IPS DF 6.9 (cell line): ENCODE results near the gene CMTM3.
"Not testable (repeated sequence)": the region's sequence is repeated elsewhere in the genome, so short reads cannot be mapped to it uniquely, and the experiment has no call there.

Experiments used
- DNase-seq: peaks from one replicate; pipeline ENCODE4 v3.0.0-alpha.2; 2013; ENCODE audit warnings: low read depth, low spot score
- H3K27ac ChIP-seq: one replicate; pipeline ENCODE4 v1.5.1; 2013; ENCODE audit warnings: low read length, control low read depth
- H3K27me3 ChIP-seq: 2 replicates; pipeline ENCODE4 v1.6.1; 2013; ENCODE audit warnings: mild to moderate bottlenecking, low read length; ENCODE audit not compliant: control insufficient read depth, insufficient read depth
- H3K36me3 ChIP-seq: 2 replicates; pipeline ENCODE4 v1.6.1; 2013; ENCODE audit warnings: low read length; ENCODE audit not compliant: control insufficient read depth, insufficient read depth
- H3K4me1 ChIP-seq: 2 replicates; pipeline ENCODE4 v1.6.1; 2013; ENCODE audit warnings: low read length; ENCODE audit not compliant: control insufficient read depth, insufficient read depth
- H3K4me3 ChIP-seq: 2 replicates; pipeline ENCODE4 v1.5.1; 2013; ENCODE audit warnings: mild to moderate bottlenecking, low read length
- H3K9me3 ChIP-seq: 2 replicates; pipeline ENCODE4 v1.6.1; 2013; ENCODE audit warnings: low read length, inconsistent platforms; ENCODE audit not compliant: control insufficient read depth, insufficient read depth
- WGBS: extraction: QIAGEN DNeasy Blood & Tissue Kit; methylation state at CpG from one replicate; pipeline ENCODE4 v1.1.7; 2013; ENCODE audit warnings: mixed read lengths, missing lambda C conversion rate; ENCODE audit not compliant: insufficient read length, insufficient coverage; 5-methylcytosine and 5-hydroxymethylcytosine counted together

Gene CMTM3

DNA sequence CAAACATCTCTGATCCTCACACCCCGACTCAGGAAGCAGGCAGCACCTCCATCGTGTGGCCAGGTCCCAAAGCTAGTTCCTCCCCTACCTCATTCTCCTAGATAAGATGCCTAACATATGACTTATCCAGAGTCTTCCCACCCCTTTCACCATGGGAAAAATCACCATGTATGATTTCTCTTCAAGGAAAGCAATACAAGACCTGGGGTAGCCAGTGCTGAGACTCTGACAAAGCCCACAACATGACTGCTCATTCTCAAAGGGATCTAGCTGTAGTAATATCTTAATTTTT is 46.9 kb downstream of the CMTM3 start:
- Histone ChIP-seq H3K9me3 (no peaks in the 10 kb centered on the region), H3K4me3 (no peak overlapping the region), H3K27me3 (no peaks in the 10 kb centered on the region), H3K27ac (no peak overlapping the region), H3K4me1 (0 out of 2 replicates have a peak, but pooled peaks cover 2% of the 10 kb centered on the region), H3K36me3 (no peaks in the 10 kb centered on the region)
- WGBS: no CpG with 5 or more reads among the region's 2 CpGs
- DNase-seq: no peak

DNA sequence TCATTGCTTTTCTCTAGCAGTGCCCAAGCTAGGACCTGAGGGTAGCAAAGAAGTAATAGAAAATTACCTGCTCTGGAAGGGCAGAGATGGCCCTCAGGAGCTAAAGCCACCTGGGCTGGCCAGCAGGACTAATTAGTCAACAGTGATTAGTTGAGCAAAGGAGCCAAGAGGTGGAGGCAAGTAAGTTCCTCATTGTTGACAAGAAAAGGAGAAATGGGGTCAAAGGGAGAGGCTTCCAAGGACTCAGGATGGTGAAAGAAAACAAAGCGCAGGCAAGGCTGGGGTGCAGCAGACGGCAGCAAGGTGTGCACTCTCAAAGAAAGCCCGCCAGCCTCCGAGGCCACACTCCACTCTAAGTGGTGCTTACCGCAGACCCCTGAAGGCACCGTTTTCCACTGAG is 47.5 kb downstream of the CMTM3 start:
- Histone ChIP-seq H3K27me3 (no peaks in the 10 kb centered on the region), H3K27ac (no peak overlapping the region), H3K9me3 (no peaks in the 10 kb centered on the region), H3K36me3 (no peaks in the 10 kb centered on the region), H3K4me3 (no peak overlapping the region), H3K4me1 (0 out of 2 replicates have a peak, but pooled peaks cover 2% of the 10 kb centered on the region)
- no CpG with 5 or more reads among the region's 6 CpGs for WGBS
- DNase-seq: no peak

GRCh38 chr16:66652661-66653360 is 48.3 kb downstream of the CMTM3 start:
- no peaks in the 10 kb centered on the region for H3K9me3 ChIP-seq
- H3K27me3 ChIP-seq: no peaks in the 10 kb centered on the region
- H3K4me1 ChIP-seq: 0 out of 2 replicates have a peak, but pooled peaks cover 2% of the 10 kb centered on the region
- WGBS: no CpG with 5 or more reads among the region's 7 CpGs
- no peak overlapping the region for H3K4me3 ChIP-seq
- no peak overlapping the region for H3K27ac ChIP-seq
- H3K36me3 ChIP-seq: no peaks in the 10 kb centered on the region
- DNase-seq: no peak

DNA sequence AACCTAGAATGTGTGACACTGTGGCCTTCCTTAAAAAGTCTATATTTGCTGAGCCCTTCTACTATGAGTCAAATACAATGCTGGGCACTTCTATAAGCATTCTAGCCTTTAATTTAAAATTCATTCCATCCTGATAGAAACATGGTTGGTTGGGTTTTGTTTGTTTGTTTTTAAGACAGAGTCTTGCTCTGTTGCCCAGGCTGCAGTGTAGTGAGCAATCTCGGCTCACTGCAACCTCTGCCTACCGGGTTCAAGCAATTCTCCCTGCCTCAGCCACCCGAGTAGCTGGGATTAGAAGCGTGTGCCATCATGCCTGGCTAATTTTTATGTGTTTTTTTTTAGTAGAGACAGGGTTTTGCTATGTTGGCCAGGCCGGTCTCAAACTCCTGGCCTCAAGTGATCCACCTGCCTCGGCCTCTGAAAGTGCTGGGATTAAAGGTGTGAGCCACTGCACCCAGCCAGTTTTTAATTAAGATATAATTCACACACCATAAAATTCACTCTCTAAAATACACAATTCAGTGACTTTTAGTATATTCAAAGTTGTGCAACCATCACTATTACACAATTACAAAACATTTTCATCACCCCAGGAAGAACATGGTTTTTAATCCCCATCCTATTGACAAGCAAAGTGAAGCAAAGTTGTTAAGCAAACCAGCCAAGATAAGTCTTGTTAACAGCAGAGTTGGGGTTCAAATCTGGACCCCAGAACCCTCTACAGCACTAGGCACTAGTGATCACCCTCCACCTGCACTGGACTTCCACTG is 49.3 kb downstream of the CMTM3 start:
- 0 out of 2 replicates have a peak, but pooled peaks cover 2% of the 10 kb centered on the region for H3K4me1 ChIP-seq
- no peak overlapping the region for H3K27ac ChIP-seq
- H3K4me3 ChIP-seq: no peak overlapping the region
- H3K27me3 ChIP-seq: no peaks in the 10 kb centered on the region
- no peaks in the 10 kb centered on the region for H3K36me3 ChIP-seq
- H3K9me3 ChIP-seq: no peaks in the 10 kb centered on the region
- WGBS: no CpG with 5 or more reads among the region's 6 CpGs
- DNase-seq: no peak

GRCh38 chr16:66656547-66656946 is 52.0 kb downstream of the CMTM3 start:
- Histone ChIP-seq H3K9me3 (no peaks in the 10 kb centered on the region), H3K27me3 (no peaks in the 10 kb centered on the region), H3K36me3 (no peaks in the 10 kb centered on the region), H3K27ac (no peak overlapping the region), H3K4me1 (no peaks in the 10 kb centered on the region), H3K4me3 (no peak overlapping the region)
- no peak for DNase-seq
- no CpG with 5 or more reads among the region's 3 CpGs for WGBS

GRCh38 chr16:66658143-66658859 is 53.8 kb downstream of the CMTM3 start:
- no peak overlapping the region for H3K27ac ChIP-seq
- no peaks in the 10 kb centered on the region for H3K9me3 ChIP-seq
- H3K27me3 ChIP-seq: no peaks in the 10 kb centered on the region
- no peak overlapping the region for H3K4me3 ChIP-seq
- no CpG with 5 or more reads among the region's 6 CpGs for WGBS
- H3K36me3 ChIP-seq: no peaks in the 10 kb centered on the region
- H3K4me1 ChIP-seq: no peaks in the 10 kb centered on the region
- DNase-seq: no peak

GRCh38 chr16:66658860-66659190 is 54.3 kb downstream of the CMTM3 start:
- Histone ChIP-seq H3K27ac (no peak overlapping the region), H3K4me1 (no peaks in the 10 kb centered on the region), H3K36me3 (no peaks in the 10 kb centered on the region), H3K9me3 (no peaks in the 10 kb centered on the region), H3K27me3 (no peaks in the 10 kb centered on the region), H3K4me3 (no peak overlapping the region)
- no CpG with 5 or more reads among the region's 5 CpGs for WGBS
- DNase-seq: no peak

GRCh38 chr16:66660422-66661209 is 56.1 kb downstream of the CMTM3 start:
- WGBS: no CpG with 5 or more reads among the region's 9 CpGs
- H3K27me3 ChIP-seq: no peaks in the 10 kb centered on the region
- no peaks in the 10 kb centered on the region for H3K4me1 ChIP-seq
- no peak overlapping the region for H3K4me3 ChIP-seq
- no peak overlapping the region for H3K27ac ChIP-seq
- no peak for DNase-seq
- no peaks in the 10 kb centered on the region for H3K9me3 ChIP-seq
- no peaks in the 10 kb centered on the region for H3K36me3 ChIP-seq

DNA sequence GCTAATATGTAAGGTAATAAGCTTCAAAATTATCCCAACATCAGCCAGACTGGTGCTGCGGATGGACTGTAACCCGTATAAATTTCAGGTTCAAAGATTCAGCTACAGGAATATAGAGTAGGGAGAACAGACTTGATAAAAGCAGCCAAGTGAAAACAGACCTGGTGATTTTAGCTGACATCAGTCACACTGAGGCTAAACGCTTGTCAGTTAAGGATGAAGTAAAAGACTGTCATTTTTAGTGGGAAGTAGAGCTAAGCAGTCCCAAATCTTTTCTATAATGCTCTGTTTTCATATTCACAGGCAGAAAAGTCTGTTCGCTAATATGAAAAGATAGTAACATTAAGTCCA is 56.7 kb downstream of the CMTM3 start:
- H3K27ac ChIP-seq: no peak overlapping the region
- no CpG with 5 or more reads among the region's 4 CpGs for WGBS
- no peaks in the 10 kb centered on the region for H3K36me3 ChIP-seq
- no peak for DNase-seq
- H3K27me3 ChIP-seq: no peaks in the 10 kb centered on the region
- no peaks in the 10 kb centered on the region for H3K9me3 ChIP-seq
- H3K4me1 ChIP-seq: no peaks in the 10 kb centered on the region
- no peak overlapping the region for H3K4me3 ChIP-seq

DNA sequence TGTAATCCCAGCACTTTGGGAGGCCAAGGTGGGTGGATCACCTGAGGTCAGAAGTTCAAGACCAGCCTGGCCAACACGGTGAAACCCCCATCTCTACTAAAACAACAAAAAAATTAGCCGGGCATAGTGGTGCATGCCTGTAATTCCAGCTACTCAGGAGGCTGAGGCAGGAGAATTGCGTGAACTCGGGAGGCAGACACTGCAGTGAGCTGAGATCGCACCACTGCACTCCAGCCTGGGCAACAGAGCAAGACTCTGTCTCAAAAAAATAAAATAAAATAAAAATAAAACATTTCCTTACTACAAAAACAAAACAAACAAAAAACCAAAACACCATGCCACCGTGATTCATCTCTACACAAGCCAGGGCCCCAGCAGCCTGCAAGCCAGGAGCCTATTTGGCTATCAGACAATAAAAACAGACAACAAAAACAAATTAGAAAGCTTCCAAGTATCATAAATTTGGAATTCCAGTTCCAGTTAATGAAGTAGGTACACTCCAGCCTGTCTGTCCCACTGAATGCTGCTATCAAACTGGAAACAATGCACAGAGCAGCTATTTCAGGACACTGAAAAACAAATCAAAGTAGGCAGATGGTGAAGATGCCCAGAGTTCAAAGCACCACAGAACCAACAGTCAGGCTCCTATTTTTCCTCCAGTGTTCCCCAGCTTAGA is 57.3 kb downstream of the CMTM3 start:
- 100% methylated on average over 1 of the region's 6 CpGs for WGBS

More for the DNA sequence above, 57.3 kb downstream of the CMTM3 start:
- H3K27ac ChIP-seq, H3K4me3 ChIP-seq, H3K27me3 ChIP-seq, H3K4me1 ChIP-seq, DNase-seq, H3K36me3 ChIP-seq, H3K9me3 ChIP-seq: not testable (repeated sequence)
